GM18499 (cell line): ENCODE data around the gene SP2.
A peak's percentile ranks its signal among the peaks of the same experiment; 100 is the strongest.
"Not testable (repeated sequence)": the region's sequence is repeated elsewhere in the genome, so short reads cannot be mapped to it uniquely, and the experiment has no call there.

Experiments
- ATAC-seq: cut with Tn5 transposase; IDR thresholded peaks from one replicate; pipeline ENCODE4 v1.9.1; 2021; ENCODE audit warnings: moderate number of reproducible peaks; ENCODE audit not compliant: insufficient read depth, unreplicated experiment

Gene SP2

DNA sequence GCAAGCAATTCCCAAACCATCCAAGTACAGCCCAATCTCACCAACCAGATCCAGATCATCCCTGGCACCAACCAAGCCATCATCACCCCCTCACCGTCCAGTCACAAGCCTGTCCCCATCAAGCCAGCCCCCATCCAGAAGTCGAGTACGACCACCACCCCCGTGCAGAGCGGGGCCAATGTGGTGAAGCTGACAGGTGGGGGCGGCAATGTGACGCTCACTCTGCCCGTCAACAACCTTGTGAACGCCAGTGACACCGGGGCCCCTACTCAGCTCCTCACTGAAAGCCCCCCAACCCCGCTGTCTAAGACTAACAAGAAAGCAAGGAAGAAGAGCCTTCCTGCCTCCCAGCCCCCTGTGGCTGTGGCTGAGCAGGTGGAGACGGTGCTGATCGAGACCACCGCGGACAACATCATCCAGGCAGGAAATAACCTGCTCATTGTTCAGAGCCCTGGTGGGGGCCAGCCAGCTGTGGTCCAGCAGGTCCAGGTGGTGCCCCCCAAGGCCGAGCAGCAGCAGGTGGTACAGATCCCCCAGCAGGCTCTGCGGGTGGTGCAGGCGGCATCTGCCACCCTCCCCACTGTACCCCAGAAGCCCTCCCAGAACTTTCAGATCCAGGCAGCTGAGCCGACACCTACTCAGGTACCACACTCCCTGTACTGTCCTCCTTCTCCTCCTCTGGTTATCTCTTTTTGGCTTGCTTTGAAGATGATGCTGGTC is 20.6 kb downstream of the SP2 start:
- no peak for ATAC-seq

DNA sequence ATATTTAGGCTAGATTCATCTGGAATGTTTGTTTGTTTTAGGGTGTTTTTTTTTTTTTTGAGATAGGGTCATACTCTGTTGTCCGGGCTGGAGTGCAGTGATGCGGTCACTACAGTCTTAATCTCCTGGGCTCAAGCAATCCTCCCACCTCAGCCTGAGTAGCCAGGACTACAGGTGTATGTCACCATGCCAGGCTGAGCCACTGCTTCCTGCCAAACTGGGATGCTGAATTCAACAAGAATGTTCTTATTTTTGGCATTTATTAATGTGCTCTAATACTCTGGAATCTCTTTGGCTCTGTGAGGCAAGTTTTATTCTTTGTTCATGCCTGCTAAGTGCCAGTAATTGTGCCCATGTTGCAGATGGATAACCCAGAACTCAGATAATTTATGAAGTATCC is 21.5 kb downstream of the SP2 start:
- no peak for ATAC-seq

- ATAC-seq: no peak
Observed at GRCh38 chr17:47918006-47918405, 22.0 kb downstream of the SP2 start.

- ATAC-seq: no peak
Observed at GRCh38 chr17:47918991-47919390, 23.0 kb downstream of the SP2 start.

- ATAC-seq: not testable (repeated sequence)
Observed at GRCh38 chr17:47919889-47920288, 23.9 kb downstream of the SP2 start.

- ATAC-seq: no peak
Observed at GRCh38 chr17:47924785-47925677, 29.0 kb downstream of the SP2 start.

DNA sequence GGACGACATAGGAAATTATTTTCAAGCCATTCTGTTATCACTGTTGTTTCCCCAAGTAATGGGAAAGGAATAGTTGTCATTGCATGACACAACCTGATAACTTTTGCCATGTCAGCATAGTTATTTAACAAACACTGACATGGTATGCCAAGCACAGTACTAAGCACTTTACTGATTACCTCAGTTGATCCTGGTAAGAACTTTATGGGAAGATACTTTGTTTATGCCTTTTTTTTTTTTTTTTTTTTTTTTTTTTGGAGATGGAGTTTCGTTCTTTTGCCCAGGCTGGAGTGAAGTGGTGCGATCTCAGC is 29.6 kb downstream of the SP2 start:
- no peak for ATAC-seq

GRCh38 chr17:47927821-47928400 is 31.9 kb downstream of the SP2 start:
- no peak for ATAC-seq

- ATAC-seq: no peak
Observed at GRCh38 chr17:47928415-47928814, 32.4 kb downstream of the SP2 start.

DNA sequence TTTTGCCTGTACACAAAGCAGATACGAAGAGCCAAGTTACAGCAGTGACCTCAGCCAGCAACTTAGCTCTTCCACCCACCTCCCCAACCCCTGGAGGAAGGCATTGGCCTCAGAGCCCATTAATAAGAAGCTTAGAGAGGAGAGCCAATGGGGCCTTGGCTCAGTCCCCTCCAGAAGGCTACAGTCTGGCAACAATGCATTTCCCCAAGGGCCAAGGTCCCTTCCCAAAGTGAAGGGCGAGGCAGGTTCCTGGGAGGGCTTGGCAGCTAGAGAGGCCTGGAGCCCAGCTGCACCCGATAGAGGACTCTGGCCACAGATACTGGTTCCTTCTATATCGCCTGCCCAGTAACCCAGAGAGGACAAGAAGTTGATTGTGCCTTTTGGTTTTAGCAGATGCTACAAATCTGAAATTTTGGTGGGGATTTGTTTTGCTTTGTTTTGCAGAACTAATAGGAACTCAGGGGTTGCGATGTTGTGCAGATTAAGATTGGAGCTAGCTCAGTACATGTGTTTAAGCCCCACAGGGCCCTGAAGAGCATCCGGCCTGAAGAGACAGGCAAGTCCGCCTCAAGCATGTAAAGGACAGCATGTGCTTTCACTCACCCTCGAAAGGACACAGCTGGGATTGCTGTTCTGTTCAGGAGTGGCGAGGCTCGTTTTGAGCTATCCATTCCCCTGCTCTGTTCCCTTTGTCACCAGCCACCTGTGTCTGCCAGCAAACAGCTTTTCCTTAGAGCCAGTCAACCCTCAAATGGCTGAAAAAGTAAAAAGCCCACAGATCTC is 33.4 kb downstream of the SP2 start:
- no peak for ATAC-seq

GRCh38 chr17:47931848-47932247 is 35.8 kb downstream of the SP2 start:
- no peak for ATAC-seq

- no peak for ATAC-seq
Observed at GRCh38 chr17:47934856-47935255, 38.8 kb downstream of the SP2 start.

GRCh38 chr17:47935468-47935867 is 39.4 kb downstream of the SP2 start:
- ATAC-seq: not testable (repeated sequence)

- no peak for ATAC-seq
Observed at GRCh38 chr17:47935961-47936360, 39.9 kb downstream of the SP2 start.

DNA sequence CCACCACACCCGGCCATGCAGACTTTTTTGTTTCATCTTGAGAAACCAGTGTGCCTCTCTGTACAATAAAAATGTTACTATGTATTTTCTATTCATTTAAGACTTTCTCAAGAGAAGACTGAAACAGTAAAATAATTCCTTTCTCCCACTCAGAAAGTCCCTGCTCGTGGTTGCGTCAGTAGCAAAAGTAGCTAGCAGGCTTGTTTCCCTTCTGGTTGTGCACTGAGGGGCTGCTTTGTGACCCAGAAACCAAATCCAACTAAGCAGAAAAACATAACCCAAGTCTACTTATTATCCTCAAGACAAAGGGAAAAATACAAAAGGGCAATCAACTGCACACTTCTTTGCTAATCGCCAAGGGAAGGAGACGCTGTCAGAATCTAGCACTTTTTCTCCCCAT is 41.9 kb downstream of the SP2 start:
- ATAC-seq: no peak

- ATAC-seq: peak; percentile 85
Observed at GRCh38 chr17:47941246-47942095, 45.4 kb downstream of the SP2 start, which contains the start of gene PNPO. TSS of gene PNPO (plus strand) at chr17:47941571. CDS start at chr17:47941676, 105 bp downstream.

DNA sequence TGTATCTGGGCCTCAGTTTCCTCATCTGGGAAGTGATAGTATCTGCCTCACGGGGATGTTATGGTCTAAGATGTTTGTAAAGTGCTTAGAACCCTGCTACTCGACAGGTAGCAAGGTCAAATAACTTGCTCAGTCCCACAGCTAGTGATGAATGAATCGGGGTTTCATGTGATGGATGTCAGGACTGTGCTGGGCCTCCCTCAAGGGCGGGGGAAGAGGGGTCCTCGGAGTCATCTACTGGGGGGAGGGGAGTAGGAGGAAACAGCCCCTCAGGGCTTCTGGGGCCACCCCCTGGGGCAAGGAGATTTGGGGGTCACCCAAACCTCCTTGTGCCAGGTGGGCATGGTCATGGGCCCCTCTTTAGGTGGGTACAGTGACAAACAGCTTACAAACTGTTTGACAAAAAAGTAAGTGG is 46.1 kb downstream of the SP2 start:
- no peak for ATAC-seq

DNA sequence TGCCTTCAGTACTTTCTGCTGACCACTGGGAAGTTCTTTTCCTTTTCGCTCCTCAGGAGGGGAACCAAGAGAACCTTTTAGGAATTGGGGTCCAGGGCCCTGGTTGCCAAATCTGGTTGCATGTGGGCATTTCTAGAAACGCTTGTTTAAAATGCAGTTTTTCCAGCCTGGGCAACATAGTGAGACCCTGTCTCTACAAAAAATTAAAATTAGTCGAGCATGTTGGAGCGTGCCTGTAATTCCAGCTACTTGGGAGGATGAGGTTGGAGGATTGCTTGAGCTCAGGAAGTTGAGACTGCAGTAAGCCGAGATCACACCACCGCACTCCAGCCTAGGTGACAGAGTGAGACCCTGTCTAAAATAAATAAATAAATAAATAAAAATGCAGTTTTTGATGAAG is 46.5 kb downstream of the SP2 start:
- ATAC-seq: no peak

DNA sequence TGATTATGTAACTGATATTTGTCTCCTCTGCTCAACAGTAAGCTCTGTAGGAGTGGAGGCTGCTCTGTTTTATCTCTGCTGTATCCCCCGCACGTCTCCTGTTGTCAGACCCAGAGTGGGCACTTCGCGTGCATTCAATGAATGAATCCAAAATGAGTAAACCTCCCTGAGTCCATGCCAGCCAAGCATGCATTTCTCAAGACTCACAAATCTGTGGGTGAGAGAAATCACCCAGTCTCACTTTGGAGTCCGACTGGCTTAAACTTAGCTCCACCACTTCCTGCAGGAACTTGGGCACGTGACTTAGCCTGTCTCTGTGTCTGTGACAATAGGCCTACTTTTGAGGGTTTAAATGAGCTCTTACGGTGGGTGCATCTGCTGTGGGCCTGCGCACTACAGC is 49.0 kb downstream of the SP2 start:
- ATAC-seq: no peak
